ENCODE measurements around the gene ARHGAP4. TPM values are rescaled to one million over a fixed set of nuclear protein-coding genes. Genes with fewer than 3 reads are reported as not detected.

The ARHGAP4 gene
- total RNA-seq, 2 donors from 2014 or later = 56.0 to 65.0 TPM

DNA sequence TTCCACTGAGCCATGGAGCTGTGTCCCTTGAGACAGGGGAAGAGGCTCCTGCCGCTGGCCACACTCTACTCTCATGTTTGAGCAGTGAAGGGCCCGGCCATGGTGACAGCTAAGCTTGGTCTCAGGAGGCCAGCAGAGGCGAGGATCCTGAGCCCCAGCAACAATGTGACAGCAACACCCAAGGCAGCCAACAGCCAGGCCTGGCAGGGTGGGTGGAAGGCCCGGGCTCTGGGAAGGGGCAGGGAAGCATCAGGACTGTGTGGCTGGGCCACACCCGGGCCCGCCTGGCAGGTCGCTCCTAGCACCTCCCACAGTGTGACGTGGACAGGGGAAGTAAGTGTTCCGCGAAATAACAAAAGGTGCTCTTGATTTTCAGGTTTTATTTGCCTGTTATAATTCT lies 64.9 kb downstream of the ARHGAP4 start:
- DNase-seq = no peak
- WGBS, 2 experiments (ENCODE audit: insufficient coverage in 1 of 2, insufficient read length in 1 of 2) = 83% methylated on average over 7 of the region's 10 CpGs; no CpG with 5 or more reads in 1 of the 2 experiments
- H3K36me3 ChIP-seq (ENCODE audit: control insufficient read depth, insufficient read depth, low read length) = no peaks in the 10 kb centered on the region
- H3K9me3 ChIP-seq (ENCODE audit: control insufficient read depth, low read length) = no peaks in the 10 kb centered on the region
- no peak overlapping the region for H3K27ac ChIP-seq (ENCODE audit: low read depth, low read length)
- no peak overlapping the region for H3K4me3 ChIP-seq (ENCODE audit: low read length)
- TF ChIP-seq, protein P1, sequence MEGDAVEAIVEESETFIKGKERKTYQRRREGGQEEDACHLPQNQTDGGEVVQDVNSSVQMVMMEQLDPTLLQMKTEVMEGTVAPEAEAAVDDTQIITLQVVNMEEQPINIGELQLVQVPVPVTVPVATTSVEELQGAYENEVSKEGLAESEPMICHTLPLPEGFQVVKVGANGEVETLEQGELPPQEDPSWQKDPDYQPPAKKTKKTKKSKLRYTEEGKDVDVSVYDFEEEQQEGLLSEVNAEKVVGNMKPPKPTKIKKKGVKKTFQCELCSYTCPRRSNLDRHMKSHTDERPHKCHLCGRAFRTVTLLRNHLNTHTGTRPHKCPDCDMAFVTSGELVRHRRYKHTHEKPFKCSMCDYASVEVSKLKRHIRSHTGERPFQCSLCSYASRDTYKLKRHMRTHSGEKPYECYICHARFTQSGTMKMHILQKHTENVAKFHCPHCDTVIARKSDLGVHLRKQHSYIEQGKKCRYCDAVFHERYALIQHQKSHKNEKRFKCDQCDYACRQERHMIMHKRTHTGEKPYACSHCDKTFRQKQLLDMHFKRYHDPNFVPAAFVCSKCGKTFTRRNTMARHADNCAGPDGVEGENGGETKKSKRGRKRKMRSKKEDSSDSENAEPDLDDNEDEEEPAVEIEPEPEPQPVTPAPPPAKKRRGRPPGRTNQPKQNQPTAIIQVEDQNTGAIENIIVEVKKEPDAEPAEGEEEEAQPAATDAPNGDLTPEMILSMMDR (conservative IDR thresholded peaks at IDR 0.05) = no peak
- H3K9ac ChIP-seq (ENCODE audit: extremely low read depth, low read length, poor library complexity, severe bottlenecking) = no peak overlapping the region
- Mint-ChIP-seq H3K36me3 (ENCODE audit: low read depth) (peaks cover 14% of the 10 kb centered on the region), H3K27ac (no peak overlapping the region), H3K9me3 (peaks cover 74% of the 10 kb centered on the region), H3K27me3 (ENCODE audit: insufficient read depth) (no peaks in the 10 kb centered on the region), H3K4me3 (no peak overlapping the region), H3K4me1 (no peaks in the 10 kb centered on the region)
- no peaks in the 10 kb centered on the region for H3K27me3 ChIP-seq (ENCODE audit: control insufficient read depth, insufficient read depth, low read length, poor library complexity, severe bottlenecking)
- H3K4me1 ChIP-seq (ENCODE audit: control insufficient read depth, insufficient read depth, low read length) = no peaks in the 10 kb centered on the region

Other genes with a start within 250 kb of the ARHGAP4 start
- gene SLC6A8, start 238.3 kb downstream of the ARHGAP4 start, total RNA-seq = 100 to 1,000 TPM in 1 of 2 donors, 10 to 100 TPM in 1; 57.6 to 121 TPM
- gene BCAP31, start 201.9 kb downstream of the ARHGAP4 start, total RNA-seq = 100 to 1,000 TPM; 192 to 206 TPM
- gene ABCD1, start 201.4 kb downstream of the ARHGAP4 start, total RNA-seq = 10 to 100 TPM; 17.9 to 18.2 TPM
- gene PLXNB3, start 162.0 kb downstream of the ARHGAP4 start, total RNA-seq = 1 to 10 TPM; 1.1 TPM
- not detected for gene SRPK3, start 145.2 kb downstream of the ARHGAP4 start, total RNA-seq
- gene IDH3G, start 131.9 kb downstream of the ARHGAP4 start, total RNA-seq = 10 to 100 TPM; 39.5 to 45.0 TPM
- gene SSR4, start 131.6 kb downstream of the ARHGAP4 start, total RNA-seq = 100 to 1,000 TPM; 220 to 236 TPM
- 10 to 100 TPM; 30.1 to 68.3 TPM for gene PDZD4, start 95.7 kb downstream of the ARHGAP4 start, total RNA-seq
- 10 to 100 TPM in 1 of 2 donors, 1 to 10 TPM in 1; 7.5 to 29.0 TPM for gene L1CAM, start 40.1 kb downstream of the ARHGAP4 start, total RNA-seq
- gene AVPR2, start 21.6 kb downstream of the ARHGAP4 start, total RNA-seq = not detected
- gene NAA10, start 8.8 kb upstream of the ARHGAP4 start, total RNA-seq = 10 to 100 TPM; 91.6 to 99.3 TPM
- gene RENBP, start 18.4 kb upstream of the ARHGAP4 start, total RNA-seq = 10 to 100 TPM; 12.0 to 17.5 TPM
- 100 to 1,000 TPM in 1 of 2 donors, 10 to 100 TPM in 1; 93.4 to 112 TPM for gene HCFC1, start 45.6 kb upstream of the ARHGAP4 start, total RNA-seq
- gene TMEM187, start 46.5 kb upstream of the ARHGAP4 start, total RNA-seq = 1 to 10 TPM; 4.8 to 8.1 TPM
- 10 to 100 TPM; 61.1 to 73.9 TPM for gene IRAK1, start 93.6 kb upstream of the ARHGAP4 start, total RNA-seq
- gene MECP2, start 171.5 kb upstream of the ARHGAP4 start, total RNA-seq = 10 to 100 TPM; 34.4 to 35.3 TPM
- not detected for gene OPN1LW, start 218.0 kb upstream of the ARHGAP4 start, total RNA-seq